ENCODE measurements around the gene HEXB.

HEXB gene

DNA sequence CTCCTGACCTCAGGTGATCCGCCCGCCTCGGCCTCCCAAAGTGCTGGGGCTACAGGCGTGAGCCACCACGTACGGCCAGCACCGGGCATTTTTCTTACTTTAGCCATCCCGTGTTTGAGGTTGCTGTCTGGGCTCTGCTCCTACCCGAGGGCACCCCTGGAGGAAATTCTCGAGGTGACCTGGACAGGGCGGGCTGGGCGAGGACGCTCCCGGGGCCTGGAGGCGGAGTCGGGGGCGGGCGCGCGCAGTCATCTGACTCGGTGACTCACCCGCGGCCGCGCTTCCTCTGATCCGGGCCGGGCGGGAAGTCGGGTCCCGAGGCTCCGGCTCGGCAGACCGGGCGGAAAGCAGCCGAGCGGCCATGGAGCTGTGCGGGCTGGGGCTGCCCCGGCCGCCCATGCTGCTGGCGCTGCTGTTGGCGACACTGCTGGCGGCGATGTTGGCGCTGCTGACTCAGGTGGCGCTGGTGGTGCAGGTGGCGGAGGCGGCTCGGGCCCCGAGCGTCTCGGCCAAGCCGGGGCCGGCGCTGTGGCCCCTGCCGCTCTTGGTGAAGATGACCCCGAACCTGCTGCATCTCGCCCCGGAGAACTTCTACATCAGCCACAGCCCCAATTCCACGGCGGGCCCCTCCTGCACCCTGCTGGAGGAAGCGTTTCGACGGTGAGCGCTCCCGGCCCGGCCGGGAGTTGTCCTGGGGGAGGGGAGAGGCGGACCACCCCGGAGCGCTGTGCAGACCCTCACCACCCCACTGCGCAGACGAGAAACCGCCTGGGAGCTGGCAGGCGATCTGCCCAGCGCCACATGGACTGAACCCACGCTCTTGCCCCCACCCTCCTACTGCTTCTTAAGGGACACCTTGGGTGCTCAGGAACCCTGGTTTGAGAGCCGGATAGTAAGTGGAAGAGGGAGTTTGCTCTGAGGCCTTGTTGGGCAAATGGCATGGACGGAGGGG lies at the start of gene HEXB:
TSS of gene HEXB (plus strand) at position 334 of the 952 bp plus-strand sequence. CDS start at position 362, 28 bp downstream.
- DNase-seq: peak; percentile 92

DNA sequence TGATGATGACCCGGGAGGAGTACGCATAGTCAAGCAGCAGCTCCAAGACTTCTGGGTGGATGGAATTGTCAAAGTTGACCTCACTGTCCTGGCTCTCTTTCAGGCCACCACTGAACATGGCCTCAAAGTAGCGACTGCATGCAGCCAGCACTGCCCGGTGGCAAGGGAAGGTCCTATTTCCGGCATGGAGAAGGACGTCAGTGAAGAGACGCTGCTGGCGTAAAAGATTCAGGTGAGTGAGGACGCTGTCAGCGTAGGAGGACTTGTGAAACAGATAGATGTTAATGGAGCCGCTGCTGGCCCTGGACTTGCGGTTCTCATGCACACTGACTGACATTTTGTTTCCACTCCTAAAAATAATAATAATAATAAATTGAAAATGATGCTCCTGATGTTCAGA lies 48.9 kb upstream of the HEXB start:
- DNase-seq: no peak

DNA sequence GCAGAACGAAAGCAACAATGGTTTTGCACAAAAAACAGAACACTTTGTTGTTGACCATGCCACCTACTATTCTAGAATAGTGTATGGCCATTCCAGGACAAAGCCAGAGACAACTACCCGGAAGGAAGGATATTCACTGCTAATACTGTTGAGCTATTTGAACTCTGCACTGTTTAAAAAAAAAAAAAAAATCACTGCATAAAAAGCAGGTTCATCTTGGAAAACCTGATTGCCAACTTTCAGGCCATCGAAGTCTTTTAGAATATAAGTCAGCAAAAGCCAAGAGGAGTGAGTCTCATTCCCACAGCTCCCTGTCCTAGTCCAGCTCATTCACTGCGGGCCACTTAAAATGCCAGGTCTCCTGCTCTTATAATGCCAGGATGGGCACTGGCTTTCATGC lies 48.5 kb upstream of the HEXB start:
- DNase-seq: no peak

DNA sequence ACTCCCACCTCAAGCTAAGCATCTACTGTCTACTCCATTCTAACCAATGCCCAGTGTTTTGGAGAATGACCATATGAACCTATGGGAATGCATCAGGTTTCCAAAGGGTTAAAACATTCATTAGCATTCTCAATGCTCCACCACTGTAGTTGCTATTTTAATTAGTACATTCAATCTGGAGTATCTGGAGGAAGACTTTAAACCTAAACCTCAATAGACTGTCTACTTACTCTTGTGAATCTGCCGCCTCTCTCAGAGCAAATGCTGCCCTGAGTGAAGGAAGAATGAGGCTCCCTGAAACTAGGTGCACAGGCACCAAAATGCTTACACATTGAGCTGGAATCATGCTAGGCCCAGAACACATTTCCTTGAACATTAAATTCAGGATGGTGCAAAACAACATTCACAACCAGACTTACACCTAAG lies 46.5 kb upstream of the HEXB start:
- DNase-seq: peak; percentile 39

DNA sequence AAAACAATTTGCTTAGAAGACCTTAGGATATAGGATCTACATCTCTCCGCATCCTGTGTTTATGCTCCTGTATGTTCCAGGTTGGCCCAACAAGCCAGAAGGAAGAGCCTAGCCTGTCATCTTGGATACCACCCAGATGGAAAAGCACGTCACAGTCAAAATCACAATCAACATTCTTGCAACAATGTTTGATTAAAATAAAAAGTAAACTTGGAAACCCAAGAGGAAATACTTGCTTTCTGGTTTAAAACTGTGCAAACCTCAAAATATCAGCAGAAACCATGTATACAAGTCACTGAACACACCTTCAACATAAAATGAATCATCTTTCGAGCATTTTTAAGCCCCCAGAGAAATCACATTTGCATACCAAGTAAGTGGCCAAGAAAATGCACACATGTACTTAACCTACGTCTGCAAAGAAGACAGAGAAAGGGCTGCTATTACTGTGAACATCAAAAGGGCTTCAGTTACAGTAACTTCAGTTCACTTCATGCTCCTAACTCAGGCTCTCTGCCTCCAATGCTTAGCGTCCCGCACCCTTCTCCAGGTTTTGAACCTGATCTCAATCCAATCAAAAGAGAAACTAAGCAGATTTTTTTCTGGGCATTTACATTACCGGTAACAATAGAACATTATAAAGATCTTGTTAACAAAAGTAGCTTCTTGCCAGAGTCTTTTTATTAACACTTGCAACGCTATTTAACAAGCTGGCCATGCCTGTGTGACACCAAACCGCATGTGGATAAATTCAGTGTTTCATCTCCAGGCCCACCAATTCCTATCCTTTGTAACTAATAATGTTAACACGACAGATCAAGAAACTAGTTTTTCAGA lies 45.8 kb upstream of the HEXB start:
- DNase-seq: peak; percentile 65

DNA sequence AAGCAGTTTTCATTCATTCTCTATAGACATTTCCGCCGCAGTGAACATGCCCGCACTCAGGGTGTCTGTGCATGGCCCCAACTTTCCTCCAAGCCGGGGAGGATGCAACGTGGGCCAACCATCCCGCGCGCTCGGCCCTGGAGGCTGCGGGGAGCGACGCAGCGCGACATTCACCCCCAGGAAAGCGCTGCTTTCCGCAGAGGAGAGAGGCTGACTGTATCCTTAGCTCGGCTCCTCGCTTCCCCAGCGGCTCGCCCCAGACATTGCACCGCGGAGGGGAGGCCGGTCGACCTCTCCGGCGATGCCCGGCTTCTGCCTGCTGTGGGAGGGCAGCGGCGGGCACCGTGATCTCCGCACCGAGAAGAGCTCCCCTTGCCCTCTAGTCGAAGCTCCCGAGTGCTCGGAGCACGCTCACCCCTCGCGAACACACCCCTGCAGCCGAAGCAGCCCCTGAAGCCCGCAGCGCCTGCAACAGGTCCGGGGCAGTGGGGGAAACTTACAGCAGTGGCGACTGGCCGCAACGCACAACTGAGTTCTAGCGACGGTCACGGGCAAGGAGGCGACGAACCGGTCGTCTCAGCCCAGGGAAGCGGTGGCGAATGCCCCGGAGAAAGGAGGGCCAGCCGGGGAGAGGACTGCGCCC lies 45.1 kb upstream of the HEXB start:
- DNase-seq: peak; percentile 55

DNA sequence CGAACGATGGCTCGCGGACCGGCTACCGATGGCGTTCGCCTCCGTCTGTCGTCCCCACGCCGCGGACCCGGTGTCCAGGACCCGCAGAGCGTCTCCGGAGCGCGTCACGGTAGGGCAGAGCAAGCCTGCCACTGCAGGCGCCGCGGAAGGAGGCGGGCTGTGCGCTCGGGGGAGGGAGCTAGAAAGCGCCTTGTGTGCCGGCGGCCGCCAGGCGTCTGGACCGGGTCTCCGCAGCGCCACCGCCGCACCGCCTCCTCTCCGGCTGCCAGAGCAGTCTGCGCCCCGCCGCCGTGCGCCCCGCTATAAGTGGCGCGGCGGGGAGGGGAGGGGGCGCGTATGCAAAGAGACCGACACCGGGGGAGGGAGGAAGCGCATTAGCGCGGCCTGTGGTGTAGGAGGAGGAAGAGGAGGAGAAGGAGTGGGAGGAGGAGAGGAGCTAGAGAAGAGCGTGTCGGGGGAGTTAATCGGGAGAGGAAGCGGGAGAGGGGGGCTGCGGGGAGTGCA lies 44.5 kb upstream of the HEXB start, which contains the start of gene ENC1:
TSS of gene ENC1 (minus strand) at position 279 of the 504 bp plus-strand sequence. CDS start 4,243 bp downstream, outside the sequence.
- DNase-seq: peak; percentile 90

DNA sequence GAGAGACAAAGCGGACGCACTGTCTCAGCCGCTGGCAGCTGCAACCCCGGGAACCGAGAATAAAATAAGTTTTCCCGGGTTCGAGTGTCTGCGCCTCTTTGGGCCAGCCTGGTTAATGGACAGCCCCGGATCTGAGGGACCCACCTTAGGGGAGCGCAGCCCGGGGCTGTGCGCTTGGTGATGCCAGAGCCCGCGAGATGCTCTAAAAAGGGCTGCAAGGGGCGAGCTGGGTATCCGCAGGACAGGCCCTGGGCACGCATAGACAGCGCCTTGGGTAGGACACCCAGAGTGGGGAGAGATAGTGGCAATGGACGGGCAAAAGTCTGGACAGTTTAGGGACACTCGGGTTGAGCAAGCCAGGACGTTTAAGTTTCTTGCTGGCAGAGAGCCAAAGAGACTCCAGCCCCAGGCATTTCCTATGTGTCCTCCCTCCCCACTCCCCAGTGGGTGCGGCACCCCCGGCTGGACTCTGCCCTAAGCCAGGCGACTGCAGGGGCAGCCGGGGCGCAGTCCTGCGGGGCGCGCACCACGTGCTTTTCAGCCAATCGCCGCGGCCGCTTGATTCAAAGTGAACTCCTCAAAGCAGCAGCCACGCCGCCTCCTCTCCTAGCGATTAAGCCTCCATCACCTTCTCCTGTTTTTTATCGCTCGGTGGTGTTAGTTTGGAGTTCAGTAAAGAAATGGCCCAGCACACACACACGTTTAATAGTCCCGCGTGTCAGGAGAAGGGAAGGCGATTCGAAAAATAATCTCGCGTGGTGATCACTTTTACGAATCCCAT lies 43.9 kb upstream of the HEXB start:
- DNase-seq: peak; percentile 90

DNA sequence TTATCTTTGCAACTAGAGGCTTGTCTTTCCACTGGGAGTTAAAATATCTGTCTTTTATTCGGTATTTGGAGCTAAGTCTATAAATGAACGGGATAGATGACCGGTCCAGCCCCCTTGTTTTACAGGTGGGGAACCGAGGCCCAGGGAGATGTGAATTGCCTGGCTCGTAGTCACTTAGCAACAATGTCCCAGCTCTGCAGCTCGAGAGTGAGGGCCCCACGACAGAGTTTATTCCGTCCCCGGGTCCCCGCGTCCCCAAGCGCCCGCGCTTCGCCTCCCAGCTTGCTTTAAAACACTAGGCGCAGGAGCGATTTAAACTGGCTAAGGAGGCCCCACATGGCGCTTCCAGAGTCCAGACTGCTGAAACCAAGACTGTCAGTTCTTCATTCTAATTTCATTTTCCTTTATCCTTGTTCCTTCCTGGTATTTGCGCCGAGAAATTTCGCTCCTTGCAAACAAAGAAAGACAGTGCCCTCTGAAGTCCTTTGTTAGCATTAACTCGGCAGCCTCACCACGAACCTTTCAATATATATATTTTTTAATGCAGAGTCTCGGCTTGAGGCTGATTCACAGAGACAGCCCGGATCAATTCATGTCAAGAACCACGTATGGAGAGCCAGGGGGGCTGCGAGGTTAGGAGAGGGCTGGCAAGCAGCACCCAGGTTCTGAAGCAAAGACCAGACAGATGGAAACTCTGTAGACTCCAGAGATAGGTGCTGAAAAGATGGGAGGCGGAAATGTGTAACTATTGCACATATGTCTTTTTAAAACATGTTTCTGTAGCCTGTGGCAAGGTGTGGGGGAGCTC lies 43.1 kb upstream of the HEXB start:
- peak; percentile 84 for DNase-seq

DNA sequence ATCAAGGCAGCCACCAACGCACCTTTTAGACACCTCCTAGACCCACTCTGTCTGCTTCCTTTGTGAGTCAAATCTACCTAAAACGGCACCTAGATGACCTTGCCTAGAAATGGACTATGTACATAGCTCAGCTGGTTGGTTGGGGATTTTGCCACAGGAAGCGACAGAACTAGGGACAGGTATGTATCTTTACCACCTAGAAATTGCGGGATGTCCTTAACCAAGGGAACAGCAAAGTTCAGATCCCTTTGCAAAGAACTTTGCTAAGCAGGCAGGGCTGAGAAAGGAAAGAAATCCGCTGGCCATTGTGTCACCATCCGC lies 42.5 kb upstream of the HEXB start:
- no peak for DNase-seq

DNA sequence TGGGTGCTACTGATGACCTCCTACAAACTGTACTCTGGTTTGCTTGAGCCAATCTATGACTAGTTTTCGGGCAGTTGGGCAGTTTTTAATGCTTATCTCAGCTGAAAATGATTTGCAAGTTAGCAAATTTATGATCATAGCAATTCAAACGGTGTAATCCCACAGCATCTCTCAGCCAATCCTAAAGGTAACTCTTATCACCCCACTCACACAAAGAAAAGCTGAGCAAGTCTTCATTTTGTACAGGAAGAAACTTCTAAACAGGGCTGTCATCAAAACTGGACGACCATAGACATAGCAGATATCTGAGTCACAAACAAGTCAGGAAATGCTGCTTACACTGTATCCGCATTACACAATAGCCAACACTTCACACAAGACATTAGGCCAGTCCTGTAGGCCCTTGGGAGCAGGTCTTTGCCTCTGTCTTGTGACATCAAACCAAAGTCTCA lies 41.9 kb upstream of the HEXB start:
- DNase-seq: peak; percentile 94

DNA sequence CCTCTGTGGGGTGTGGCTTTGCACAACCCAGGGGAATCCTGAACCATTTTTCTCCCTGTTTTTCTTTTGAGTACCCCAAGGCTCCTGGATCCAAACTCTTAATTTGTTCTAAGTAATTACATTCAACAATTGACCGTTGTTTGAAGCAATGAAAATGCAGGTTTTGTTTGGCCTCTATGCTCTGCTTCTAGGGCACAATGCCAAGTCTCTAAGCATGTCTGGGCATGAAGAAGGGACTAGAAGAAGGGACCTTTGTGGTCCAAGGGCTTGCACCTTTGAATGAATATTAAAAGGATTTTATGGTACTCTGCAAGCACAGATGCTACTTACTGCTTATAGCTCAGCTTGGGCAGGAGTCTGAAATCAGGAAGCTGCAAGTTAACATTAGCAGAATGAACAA lies 37.9 kb upstream of the HEXB start:
- DNase-seq: no peak

DNA sequence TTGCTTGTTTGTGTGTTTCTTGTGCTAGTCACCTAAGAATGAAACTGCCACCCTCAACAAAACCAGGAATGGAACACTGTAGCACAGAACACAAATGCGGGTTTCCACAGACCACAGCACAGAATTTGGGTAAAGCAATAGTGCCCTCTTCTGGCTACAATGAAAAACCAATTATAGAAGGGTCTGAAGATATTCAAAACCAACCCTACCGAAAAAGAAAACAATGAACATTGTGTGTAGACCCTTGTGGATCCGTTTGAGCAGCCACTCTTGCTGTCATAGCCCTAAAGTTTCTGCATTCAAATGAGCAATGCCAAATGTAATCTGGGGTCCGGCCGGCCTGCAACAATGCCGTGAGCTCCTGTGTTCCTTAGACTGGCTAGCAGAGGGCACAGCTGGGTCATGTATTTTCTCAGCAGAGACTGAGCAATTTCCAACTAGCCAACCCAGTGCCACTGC lies 36.2 kb upstream of the HEXB start:
- DNase-seq: peak; percentile 70

DNA sequence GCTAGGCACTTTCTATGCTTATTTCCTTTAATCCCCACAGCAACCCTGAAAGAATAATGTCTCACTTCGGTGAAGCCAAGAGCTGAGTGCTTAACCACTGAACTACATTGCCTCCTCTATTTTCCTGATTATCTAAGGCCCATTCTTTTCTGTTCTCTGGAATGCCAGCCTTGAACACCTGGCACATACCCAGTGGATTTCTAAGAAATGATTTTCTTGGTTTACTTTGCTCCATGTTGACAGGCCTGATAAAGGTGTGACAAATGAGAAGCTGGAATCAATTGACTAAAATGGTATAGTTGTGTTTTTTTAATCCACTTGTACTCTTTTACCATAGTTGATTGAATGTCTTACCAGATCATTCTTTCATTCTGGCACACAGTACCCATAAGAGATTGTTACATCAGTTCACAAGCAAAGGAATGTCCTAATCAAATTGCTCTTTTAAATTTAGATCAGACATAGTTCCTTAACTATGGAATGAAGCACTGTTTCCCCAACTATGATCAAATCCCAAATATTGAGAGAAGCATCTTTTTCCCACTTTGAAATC lies 35.5 kb upstream of the HEXB start:
- DNase-seq: no peak

DNA sequence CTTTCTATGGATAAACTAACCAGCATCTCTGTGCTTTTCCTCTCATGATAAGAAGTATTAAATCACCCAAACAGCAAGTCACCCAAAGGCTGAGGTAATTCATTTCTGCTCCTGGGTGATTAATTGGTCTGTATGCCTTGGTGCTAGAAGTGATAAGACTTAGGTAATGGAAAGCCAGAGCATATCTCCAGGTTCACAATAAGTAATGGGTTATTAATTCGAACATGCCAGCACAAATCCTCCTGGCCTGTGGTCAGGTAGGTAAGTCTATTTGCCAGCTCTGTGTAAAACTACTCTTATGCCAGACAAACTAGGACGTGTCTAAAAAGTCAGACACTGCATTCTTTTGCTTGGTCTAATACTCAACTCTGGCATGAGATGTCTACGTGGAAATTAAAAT lies 33.3 kb upstream of the HEXB start:
- DNase-seq: no peak

DNA sequence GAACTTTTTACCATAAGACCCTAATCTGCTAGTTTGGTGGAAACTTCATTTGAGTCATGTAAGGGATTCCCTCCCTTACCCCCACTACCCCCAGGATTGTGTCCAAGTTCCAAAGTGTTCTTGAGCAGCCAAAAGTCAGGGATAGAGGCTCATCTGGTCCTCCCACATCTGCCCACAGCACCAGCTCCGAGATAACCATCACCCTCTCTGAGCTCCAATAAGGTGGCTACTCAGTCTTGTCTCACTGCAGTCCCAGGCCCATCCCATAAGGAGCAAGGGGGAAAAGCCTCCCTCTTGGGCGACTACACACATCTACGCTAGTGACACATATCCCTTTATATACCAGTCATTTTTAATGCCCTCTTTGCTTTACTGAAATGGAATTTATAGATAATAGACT lies 32.5 kb upstream of the HEXB start:
- DNase-seq: no peak

DNA sequence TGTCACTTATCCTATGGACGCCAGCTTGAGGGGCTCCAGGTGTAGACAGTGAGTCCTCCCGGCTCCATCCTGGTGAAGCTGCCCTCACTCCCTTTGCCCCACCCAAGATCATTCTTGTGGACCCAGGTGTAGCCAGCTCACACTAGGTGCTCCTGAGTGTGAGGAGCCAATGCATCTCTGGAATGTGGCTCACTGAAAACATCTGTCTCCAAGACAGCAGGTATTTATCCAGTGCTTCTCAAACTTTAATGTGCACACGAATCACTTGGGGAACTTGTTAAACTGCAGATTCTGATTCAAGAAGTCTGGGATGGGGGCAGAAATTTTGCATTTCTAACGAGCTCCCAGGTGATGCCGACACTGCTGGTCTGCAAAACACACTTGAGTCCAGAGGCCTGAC lies 31.0 kb upstream of the HEXB start:
- DNase-seq: no peak

DNA sequence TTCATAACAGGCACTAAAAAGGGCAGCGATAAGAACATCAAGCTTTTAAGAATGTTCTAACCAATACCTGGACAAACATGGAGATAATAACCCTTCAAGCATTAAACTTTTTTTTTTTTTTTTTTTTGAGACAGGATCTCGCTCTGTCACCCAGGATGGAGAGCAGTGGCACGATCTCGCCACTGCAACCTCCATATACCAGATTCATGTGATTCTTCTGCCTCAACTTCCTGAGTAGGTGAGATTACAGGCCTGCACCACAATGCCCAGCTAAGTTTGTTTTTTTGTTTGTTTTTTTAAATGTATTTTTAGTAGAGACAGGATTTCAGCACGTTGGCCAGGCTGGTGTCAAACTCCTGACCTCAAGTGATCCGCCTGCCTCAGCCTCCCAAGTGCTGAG lies 29.8 kb upstream of the HEXB start:
- DNase-seq: no peak

DNA sequence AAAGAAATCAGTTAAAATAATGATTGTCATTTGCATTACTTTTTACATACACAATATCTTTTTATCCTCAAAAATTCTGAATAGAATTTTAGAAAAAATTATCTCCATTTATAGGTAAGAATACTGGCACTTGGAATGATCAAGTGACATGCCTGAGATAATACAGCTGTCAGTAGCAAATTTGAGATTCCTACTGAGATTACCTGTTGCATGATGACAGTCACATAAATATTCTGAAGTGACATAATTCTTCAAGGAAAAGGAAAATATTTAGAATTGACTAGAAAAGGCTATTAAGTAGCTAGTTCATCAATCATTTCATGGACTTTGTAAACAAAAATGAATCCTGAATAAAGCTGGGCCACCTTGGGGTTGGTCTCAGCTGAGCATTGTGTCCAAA lies 29.3 kb upstream of the HEXB start:
- no peak for DNase-seq

DNA sequence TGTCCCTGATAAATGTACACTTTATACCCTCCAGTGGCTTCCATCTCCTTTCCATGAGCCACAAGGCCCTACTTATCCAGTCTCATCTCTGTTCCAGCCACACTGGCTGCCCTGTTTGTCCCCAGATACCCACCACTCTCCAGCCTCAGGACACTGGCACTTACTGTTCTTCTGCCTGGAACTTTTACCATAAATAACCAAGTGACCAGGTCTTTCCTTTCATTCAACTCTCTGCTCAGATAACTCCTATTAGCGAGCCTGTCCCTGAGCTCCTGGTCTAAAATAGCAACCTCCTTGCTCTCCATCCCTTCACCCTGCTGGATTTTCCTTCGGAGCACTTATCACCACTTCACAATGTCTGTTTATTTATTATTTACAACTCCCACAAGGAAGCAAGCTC lies 27.9 kb upstream of the HEXB start:
- no peak for DNase-seq

DNA sequence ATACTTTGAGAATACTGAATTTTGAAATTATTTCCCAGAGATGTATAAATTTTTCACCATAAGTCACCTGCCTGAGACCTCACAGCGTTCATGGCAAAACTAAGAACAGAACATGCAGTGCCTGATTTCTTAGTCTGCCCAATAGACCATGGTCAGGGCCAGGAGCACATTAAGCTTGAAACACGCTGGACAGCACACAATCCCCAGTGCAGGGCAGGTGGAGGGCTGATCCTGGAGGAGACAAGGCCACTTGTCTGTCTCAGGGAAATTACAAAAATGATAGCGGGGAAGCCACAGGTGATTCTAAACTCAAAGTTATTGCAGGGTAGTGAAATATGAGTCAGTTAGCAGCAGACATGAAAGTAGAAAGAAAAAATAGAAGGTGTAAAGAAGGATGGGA lies 25.9 kb upstream of the HEXB start:
- no peak for DNase-seq
